NCI-H2107 treated with DMSO at 0.1 percent for 48 hours (cell line): ENCODE measurements around the gene DOC2A.
"Not testable (repeated sequence)": the region's sequence is repeated elsewhere in the genome, so short reads cannot be mapped to it uniquely, and the experiment has no call there.

Experiments used
- DNase-seq: peaks from one replicate; lab custom pipeline; 2025; ENCODE audit not compliant: unreplicated experiment; lab: John Stamatoyannopoulos, UW

The DOC2A gene

GRCh38 chr16:29973384-29974246 lies 37.2 kb downstream of the DOC2A start, which contains the start of gene TAOK2:
TSS of gene TAOK2 (plus strand) at chr16:29973868. CDS start at chr16:29977773, 3,905 bp downstream.
- DNase-seq, result peak; percentile 93

GRCh38 chr16:29972992-29973383 lies 37.8 kb downstream of the DOC2A start:
- no peak for DNase-seq

GRCh38 chr16:29972500-29972899 lies 38.3 kb downstream of the DOC2A start:
- DNase-seq, result no peak

- DNase-seq, result no peak
Measured at GRCh38 chr16:29971304-29971703, 39.5 kb downstream of the DOC2A start.

- DNase-seq, result no peak
Measured at GRCh38 chr16:29968205-29968604, 42.6 kb downstream of the DOC2A start.

GRCh38 chr16:29963021-29963743 lies 47.6 kb downstream of the DOC2A start:
- DNase-seq, result no peak

- DNase-seq, result no peak
Measured at GRCh38 chr16:29962344-29962994, 48.4 kb downstream of the DOC2A start.

- DNase-seq, result peak; percentile 60
Measured at GRCh38 chr16:29961479-29962343, 49.1 kb downstream of the DOC2A start, which contains the start of gene TMEM219. TSS of gene TMEM219 (plus strand) at chr16:29962079. CDS start at chr16:29963144, 1,065 bp downstream.

- no peak for DNase-seq
Measured at GRCh38 chr16:29961127-29961478, 49.7 kb downstream of the DOC2A start.

- not testable (repeated sequence) for DNase-seq
Measured at GRCh38 chr16:29959821-29960220, 51.0 kb downstream of the DOC2A start.

GRCh38 chr16:29959293-29959692 lies 51.5 kb downstream of the DOC2A start:
- DNase-seq, result no peak

GRCh38 chr16:29958756-29959155 lies 52.1 kb downstream of the DOC2A start:
- no peak for DNase-seq
